ENCODE results near the gene ARHGDIB. TPM values are rescaled to one million over a fixed set of nuclear protein-coding genes. Genes with fewer than 3 reads are reported as not detected.

The ARHGDIB gene
- total RNA-seq, 1 donor from 2014 or later: not detected

DNA sequence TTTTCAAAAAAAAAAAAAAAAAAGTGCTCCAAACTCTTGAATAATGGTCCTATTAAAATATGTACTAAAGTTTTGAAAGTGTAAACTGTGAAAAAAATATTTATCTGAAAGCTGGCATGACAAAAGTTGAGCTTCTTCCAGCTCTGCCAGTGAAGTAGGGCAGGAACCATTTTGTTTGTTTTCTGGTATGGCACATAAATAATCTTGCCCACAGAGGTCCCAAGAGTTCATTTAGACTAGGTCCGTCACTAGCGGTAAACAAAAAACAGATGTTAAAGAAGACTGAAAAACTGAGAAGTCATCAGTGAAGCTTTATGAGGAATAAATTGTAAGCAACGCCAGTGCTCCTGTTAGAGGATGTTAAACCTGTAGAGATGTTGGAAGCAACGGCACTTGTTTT is 30.0 kb downstream of the ARHGDIB start:
- Mint-ChIP-seq H3K27me3 (ENCODE audit: insufficient read depth, low read depth) (no peaks in the 10 kb centered on the region), H3K36me3 (no peaks in the 10 kb centered on the region), H3K9me3 (no peaks in the 10 kb centered on the region), H3K4me1 (peaks cover 4% of the 10 kb centered on the region), H3K27ac (no peak overlapping the region), H3K4me3 (no peak overlapping the region)
- Histone ChIP-seq H3K27ac (no peak overlapping the region), H4K20me1 (ENCODE audit: low read depth) (no peaks in the 10 kb centered on the region), H3K4me3 (no peak overlapping the region), H2AFZ (replicated peaks) (no peak overlapping the region), H3F3A (ENCODE audit: low read depth) (no peaks in the 10 kb centered on the region), H3K36me3 (no peaks in the 10 kb centered on the region), H3K4me2 (no peak overlapping the region), H3K79me2 (ENCODE audit: low read depth) (no peaks in the 10 kb centered on the region), H3K9ac (no peak overlapping the region), H3K27me3 (no peaks in the 10 kb centered on the region), H3K4me1 (no peaks in the 10 kb centered on the region), H3K9me3 (ENCODE audit: low read depth) (no peaks in the 10 kb centered on the region)
- TF ChIP-seq EZH2 (IDR thresholded peaks at IDR 0.05): no peak
- TF ChIP-seq, protein P1, sequence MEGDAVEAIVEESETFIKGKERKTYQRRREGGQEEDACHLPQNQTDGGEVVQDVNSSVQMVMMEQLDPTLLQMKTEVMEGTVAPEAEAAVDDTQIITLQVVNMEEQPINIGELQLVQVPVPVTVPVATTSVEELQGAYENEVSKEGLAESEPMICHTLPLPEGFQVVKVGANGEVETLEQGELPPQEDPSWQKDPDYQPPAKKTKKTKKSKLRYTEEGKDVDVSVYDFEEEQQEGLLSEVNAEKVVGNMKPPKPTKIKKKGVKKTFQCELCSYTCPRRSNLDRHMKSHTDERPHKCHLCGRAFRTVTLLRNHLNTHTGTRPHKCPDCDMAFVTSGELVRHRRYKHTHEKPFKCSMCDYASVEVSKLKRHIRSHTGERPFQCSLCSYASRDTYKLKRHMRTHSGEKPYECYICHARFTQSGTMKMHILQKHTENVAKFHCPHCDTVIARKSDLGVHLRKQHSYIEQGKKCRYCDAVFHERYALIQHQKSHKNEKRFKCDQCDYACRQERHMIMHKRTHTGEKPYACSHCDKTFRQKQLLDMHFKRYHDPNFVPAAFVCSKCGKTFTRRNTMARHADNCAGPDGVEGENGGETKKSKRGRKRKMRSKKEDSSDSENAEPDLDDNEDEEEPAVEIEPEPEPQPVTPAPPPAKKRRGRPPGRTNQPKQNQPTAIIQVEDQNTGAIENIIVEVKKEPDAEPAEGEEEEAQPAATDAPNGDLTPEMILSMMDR (IDR thresholded peaks at IDR 0.05): no peak
- no peak for TF ChIP-seq EZH2phosphoT487 (IDR thresholded peaks at IDR 0.05)
- no peak for DNase-seq (ENCODE audit: low spot score)

DNA sequence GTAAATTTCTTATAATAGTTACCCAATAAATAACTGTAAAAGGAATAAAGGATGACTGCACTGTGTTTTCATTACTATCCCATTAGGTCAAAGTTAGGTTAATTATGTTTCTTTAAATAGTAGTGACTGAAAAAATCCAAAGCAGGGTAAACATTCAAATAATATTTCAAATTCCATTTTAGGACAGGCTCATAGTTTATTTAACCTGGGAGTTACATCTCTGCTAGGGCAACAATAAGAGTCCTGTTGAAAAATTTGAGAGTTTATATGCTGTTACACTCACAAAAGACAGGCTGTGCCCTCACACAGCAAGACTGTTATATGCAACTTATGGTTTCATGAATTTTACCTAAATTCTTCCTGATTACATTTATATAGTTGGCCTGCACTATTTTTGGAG is 31.1 kb downstream of the ARHGDIB start:
- no peaks in the 10 kb centered on the region for H3K27me3 ChIP-seq
- Mint-ChIP-seq H3K27me3 (ENCODE audit: insufficient read depth, low read depth) (no peaks in the 10 kb centered on the region), H3K4me1 (peaks cover 4% of the 10 kb centered on the region), H3K4me3 (no peak overlapping the region), H3K36me3 (no peaks in the 10 kb centered on the region), H3K9me3 (no peaks in the 10 kb centered on the region), H3K27ac (no peak overlapping the region)
- no peaks in the 10 kb centered on the region for H3F3A ChIP-seq (ENCODE audit: low read depth)
- no peak overlapping the region for H3K4me3 ChIP-seq
- no peaks in the 10 kb centered on the region for H3K4me1 ChIP-seq
- no peaks in the 10 kb centered on the region for H4K20me1 ChIP-seq (ENCODE audit: low read depth)
- no peak for DNase-seq (ENCODE audit: low spot score)
- H3K4me2 ChIP-seq: no peak overlapping the region
- H3K79me2 ChIP-seq (ENCODE audit: low read depth): no peaks in the 10 kb centered on the region
- H3K9me3 ChIP-seq (ENCODE audit: low read depth): no peaks in the 10 kb centered on the region
- no peaks in the 10 kb centered on the region for H3K36me3 ChIP-seq
- H3K27ac ChIP-seq: no peak overlapping the region
- H3K9ac ChIP-seq: no peak overlapping the region
- H2AFZ ChIP-seq (replicated peaks): no peak overlapping the region
- TF ChIP-seq, protein P1 (IDR thresholded peaks at IDR 0.05): no peak
- TF ChIP-seq EZH2phosphoT487 (IDR thresholded peaks at IDR 0.05): no peak
- TF ChIP-seq EZH2 (IDR thresholded peaks at IDR 0.05): no peak

- H3K9me3 ChIP-seq (ENCODE audit: low read depth): no peaks in the 10 kb centered on the region
- TF ChIP-seq EZH2phosphoT487 (IDR thresholded peaks at IDR 0.05): no peak
- TF ChIP-seq EZH2 (IDR thresholded peaks at IDR 0.05): no peak
- TF ChIP-seq, protein P1 (IDR thresholded peaks at IDR 0.05): no peak
- H2AFZ ChIP-seq (replicated peaks): peak overlapping the region; percentile 60
- H3K9ac ChIP-seq: no peak overlapping the region
- no peak overlapping the region for H3K4me2 ChIP-seq
- no peaks in the 10 kb centered on the region for H3K4me1 ChIP-seq
- H3K27me3 ChIP-seq: no peaks in the 10 kb centered on the region
- no peaks in the 10 kb centered on the region for H4K20me1 ChIP-seq (ENCODE audit: low read depth)
- peaks cover 4% of the 10 kb centered on the region for H3K4me1 Mint-ChIP-seq
- H3K27ac Mint-ChIP-seq: no peak overlapping the region
- no peaks in the 10 kb centered on the region for H3F3A ChIP-seq (ENCODE audit: low read depth)
- H3K36me3 ChIP-seq: no peaks in the 10 kb centered on the region
- H3K27me3 Mint-ChIP-seq (ENCODE audit: insufficient read depth, low read depth): no peaks in the 10 kb centered on the region
- H3K9me3 Mint-ChIP-seq: no peaks in the 10 kb centered on the region
- no peak for DNase-seq (ENCODE audit: low spot score)
- H3K4me3 ChIP-seq: no peak overlapping the region
- H3K79me2 ChIP-seq (ENCODE audit: low read depth): no peaks in the 10 kb centered on the region
- no peak overlapping the region for H3K4me3 Mint-ChIP-seq
- no peak overlapping the region for H3K27ac ChIP-seq
- H3K36me3 Mint-ChIP-seq: no peaks in the 10 kb centered on the region
Measured at GRCh38 chr12:14928931-14929330, 32.5 kb downstream of the ARHGDIB start.

All from neural progenitor cell (in vitro differentiated cells).